Frontal cortex (tissue), 4 donors: ENCODE measurements around the gene KCNH1. TPM values are rescaled to one million over a fixed set of nuclear protein-coding genes. Genes with fewer than 3 reads are reported as not detected.

ENCODE experiments used
- DNase-seq, 2 donors: peaks; one replicate each; pipeline ENCODE4 v3.0.0; 2012; ENCODE audit warnings: low spot score in 2 of 2
- FAIRE-seq: peaks from 2 replicates; lab custom pipeline; 2012; peaks lifted over from hg19 to GRCh38; lab: Jason Lieb, UNC
- total RNA-seq: library from RNA; depleted of rRNA; stranded (reverse); fragments of >200 nt; gene quantifications from one replicate; pipeline ENCODE4 v1.2.3, GENCODE V29; 2014
- donor health status: control.
- donor health status: control.
- donor health status: control.

Gene KCNH1
- total RNA-seq, 1 donor from 2014 or later = 10.6 TPM

GRCh38 chr1:210746024-210746731 is 387.8 kb downstream of the KCNH1 start:
- DNase-seq (no peak), FAIRE-seq (no peak)

DNA sequence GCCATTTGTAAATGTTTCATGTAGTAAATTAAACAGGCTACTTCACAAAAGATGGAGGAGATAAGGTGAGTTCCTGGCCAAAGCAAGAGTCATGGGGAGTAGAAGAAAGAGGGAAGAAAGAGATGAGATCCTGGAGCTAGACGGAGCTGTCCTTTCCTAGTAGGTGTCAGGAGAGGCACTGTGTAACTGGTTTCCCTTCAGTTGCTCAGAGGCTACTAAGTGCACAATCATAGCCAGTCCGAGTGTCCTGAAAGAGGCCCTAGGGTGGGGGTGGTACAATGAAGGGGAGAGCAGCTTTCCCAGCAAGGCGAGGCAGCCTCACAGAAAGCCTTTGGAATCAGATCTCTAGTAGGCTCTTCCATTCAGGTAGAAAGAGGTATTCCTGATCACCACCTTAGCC is 390.9 kb downstream of the KCNH1 start:
- no peak for DNase-seq
- FAIRE-seq = no peak

GRCh38 chr1:210741564-210741963 is 392.4 kb downstream of the KCNH1 start:
- no peak for FAIRE-seq
- no peak for DNase-seq

- no peak for FAIRE-seq
Observed at GRCh38 chr1:210739627-210740026, 394.3 kb downstream of the KCNH1 start.

DNA sequence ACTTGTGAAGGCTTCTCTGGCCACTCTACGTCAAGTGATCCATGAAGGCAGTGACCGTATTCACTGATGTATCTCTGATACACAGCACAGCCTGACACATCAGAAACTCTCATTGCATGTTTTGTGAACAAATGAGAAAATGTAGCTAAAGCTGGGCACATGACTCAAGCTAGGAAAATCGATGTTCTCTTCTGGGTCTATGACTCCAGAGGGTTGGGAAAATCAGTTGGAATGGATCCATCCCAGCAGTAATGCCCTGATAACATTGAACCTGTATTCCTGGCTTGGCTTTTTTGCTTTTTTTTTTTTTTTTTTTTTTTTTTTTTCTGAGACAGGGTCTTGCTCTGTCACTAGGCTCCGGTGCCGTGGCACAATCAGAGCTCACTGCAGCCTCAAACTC is 395.7 kb downstream of the KCNH1 start:
- DNase-seq (no peak), FAIRE-seq (no peak)

More at GRCh38 chr1:210739627-210740026, 394.3 kb downstream of the KCNH1 start:
- DNase-seq = no peak

DNA sequence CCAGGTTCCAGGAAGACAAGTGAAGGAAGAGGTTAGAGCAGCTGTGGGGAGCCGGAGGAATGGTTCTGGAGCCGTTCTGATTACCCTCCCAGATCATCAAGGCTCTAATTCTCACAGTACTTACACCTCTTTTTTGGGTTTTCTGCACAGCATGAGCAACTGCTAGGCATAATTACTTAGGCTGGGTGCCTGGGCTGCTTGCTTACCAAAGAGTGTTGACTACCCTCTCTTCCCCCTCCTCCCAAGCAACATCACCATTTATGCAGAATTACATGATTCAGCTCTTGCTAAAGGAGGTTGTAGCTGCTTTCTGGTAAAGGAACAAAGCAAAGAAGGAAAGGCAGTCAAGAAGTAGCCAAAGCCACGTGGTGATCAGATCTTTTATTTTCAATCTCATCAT is 397.2 kb downstream of the KCNH1 start:
- DNase-seq (no peak), FAIRE-seq (no peak)

- DNase-seq (no peak), FAIRE-seq (no peak)
Observed at GRCh38 chr1:210731597-210731996, 402.4 kb downstream of the KCNH1 start.

DNA sequence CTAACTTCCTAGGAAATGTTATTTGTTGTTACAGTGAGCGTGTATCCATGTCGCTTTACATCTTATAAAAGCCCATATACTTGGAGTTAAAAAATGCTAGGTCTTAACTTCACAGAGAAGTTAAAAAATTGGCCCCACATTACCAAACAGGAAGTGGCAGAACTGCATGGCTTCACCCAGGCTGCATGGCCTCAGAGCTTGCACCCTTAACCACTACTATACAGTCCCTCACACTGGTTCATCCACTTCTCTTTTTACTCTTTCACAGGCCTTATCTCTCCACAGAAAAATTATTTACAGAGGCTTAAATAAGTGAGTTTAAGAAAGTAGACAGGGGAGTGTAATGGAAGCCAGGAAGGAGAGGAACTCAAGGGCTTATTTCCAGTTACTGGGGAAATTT is 402.8 kb downstream of the KCNH1 start:
- FAIRE-seq (no peak), DNase-seq (no peak)

GRCh38 chr1:210730023-210730422 is 403.9 kb downstream of the KCNH1 start:
- no peak for FAIRE-seq

GRCh38 chr1:210728437-210729149 is 405.4 kb downstream of the KCNH1 start:
- no peak for FAIRE-seq

More at GRCh38 chr1:210730023-210730422, 403.9 kb downstream of the KCNH1 start:
- DNase-seq = no peak

GRCh38 chr1:210727709-210728108 is 406.2 kb downstream of the KCNH1 start:
- FAIRE-seq (no peak), DNase-seq (no peak)

More at GRCh38 chr1:210728437-210729149, 405.4 kb downstream of the KCNH1 start:
- DNase-seq = no peak

GRCh38 chr1:210726621-210727020 is 407.3 kb downstream of the KCNH1 start:
- DNase-seq (no peak), FAIRE-seq (no peak)

- no peak for DNase-seq
- no peak for FAIRE-seq
Observed at GRCh38 chr1:210724768-210725167, 409.2 kb downstream of the KCNH1 start.

GRCh38 chr1:210723646-210724045 is 410.3 kb downstream of the KCNH1 start:
- FAIRE-seq (no peak), DNase-seq (no peak)

DNA sequence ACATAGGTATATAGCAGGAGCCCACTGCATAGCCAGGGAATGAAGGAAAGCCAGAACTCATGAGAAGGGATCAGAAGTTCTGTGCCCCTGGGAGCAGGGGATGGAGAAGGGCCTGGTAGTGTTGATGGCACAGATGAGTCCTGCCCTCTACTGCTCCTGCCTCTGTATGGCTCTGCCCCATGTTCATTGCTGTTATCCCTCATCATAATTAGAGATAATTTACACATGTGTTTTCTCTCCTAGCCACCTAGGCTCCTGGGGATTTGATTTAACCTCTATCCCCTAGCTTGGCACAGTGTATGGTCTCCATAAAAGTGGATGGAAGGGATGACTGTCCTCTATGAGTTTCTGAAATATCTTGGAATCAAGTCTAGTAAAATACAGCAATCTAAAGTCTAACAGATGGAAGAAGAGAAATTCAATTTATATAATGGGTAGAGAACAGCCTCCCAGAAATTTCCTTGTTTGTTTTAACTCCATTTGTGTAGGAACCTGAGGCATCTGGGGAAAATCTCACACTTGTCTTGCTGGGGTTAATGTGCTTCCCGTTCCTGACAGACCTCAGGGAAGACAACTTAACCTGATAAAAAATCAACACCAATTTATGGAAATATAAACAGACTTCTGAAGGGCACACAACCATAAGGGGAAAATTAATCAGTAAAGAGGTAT is 411.4 kb downstream of the KCNH1 start:
- DNase-seq (no peak), FAIRE-seq (no peak)

DNA sequence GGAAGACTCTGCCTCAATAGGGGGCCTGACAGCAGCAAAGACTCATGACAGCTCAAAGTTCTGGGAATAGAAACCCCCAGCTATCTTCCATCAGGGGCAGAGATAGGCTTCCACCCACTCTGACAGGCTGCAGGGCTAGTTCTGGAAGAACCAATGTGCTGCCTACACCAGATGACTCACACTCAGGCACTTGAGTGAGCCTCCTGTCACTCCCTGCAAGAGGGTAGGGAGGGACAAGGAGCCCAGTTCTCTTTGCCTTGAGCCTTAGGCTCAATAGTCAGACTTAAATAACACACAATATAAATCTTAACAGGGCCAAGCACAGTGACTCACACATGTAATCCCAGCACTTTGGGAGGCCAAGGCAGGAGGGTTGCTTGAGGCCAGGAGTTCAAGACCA is 418.9 kb downstream of the KCNH1 start:
- DNase-seq (no peak), FAIRE-seq (no peak)

DNA sequence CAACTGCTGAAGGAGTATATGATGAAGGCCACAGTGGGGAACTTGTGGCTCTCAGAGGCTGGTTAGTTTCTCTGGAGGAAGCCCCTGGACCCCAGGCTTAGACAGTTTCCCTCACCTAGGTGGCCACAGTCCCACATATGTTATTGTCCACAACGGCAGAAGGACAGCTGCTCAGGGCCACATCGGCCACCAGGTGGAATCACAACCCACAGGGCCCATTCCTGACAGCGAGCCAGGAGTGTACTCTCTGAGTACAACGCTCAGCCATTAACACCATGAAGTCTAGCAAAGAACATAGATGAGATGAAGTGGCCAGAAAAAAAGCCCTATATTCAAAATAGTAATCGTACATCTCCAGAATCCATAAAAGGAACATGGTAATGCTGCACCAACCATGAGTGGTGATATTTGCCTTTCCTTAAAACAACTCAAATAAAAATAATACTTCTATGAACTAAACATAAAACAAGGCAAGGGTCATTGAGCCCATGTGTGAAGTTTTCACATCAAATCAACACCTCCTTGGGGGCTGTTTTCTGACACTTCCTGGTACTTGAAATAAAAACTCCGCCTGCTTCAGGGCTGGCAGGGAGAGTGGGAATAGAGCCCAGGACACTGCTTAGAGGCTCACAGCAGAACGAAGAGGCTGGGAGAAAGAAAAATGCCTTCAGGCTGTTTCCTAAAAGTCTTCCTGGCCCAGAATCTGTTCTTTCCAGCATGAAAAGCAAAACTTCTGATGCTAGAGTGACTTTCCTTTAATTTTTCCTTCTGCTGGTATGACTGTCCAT is 421.9 kb downstream of the KCNH1 start:
- DNase-seq (no peak), FAIRE-seq (no peak)

DNA sequence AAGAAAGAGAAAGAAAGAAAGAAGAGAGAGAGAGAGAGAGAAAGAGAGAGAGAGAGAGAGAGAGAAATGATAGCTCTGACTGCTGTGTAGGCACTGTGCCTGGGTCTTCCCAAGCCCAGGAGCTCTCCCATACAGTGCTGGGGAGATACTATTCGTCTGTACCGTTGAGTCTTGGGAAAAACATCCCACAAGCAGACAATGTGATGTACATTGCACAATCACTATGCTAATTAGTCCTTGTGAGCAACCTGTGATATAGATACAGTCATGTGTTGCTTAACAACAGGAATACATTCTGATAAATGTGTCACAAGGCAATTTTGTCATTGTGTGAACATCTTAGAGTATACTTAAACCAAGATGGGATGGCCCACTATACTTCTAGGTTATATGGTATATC is 424.2 kb downstream of the KCNH1 start:
- no peak for DNase-seq
- no peak for FAIRE-seq

DNA sequence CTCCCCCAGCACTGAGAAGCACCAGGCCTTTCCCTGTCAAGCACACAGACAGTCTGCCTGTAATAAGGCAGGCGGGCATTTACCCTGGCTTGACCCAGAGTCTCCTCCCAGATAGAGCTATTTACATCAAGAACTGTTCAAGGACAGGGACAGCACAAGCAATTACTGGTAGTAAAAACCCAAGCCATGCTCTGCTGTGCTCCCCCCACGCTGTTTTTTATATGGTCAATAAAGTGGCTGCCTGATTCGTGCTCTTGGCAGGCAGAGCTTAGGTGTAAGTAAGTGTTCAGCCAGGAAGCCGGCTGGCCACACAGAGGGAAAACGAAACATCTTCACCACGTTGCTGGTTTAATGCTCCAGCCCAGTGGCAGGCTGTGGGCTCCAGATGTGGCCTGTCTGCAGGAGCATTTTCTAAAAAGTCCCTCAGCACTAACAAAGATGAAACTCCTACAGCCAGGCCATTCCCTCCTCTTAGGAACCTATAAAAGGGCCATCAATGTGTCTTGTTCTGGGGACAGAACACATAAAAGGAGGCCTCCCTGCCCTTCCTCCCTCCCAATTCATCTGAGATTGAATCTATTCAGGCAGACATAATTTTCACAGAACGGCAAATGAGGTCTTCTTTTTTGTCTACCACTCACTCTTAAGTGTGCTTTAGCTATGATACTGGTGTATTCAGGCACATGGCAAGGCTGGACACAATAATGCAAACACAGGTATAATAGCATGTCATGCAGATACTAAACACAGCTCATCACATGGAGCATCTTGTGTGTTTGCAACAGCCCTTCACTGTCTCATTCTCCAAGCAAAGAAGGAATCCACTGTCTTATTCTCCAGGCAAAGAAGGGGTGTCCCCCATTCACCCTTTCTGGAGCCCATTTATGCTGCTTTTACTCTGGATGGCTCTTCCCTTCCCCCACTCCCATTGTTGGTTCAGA is 426.4 kb downstream of the KCNH1 start:
- FAIRE-seq (no peak), DNase-seq (no peak)
